ENCODE data around the gene UBE2QL1.

The UBE2QL1 gene

GRCh38 chr5:6454628-6455053 is 6.0 kb downstream of the UBE2QL1 start:
- DNase-seq (ENCODE audit: low read depth, low spot score): no peak

- DNase-seq (ENCODE audit: low read depth, low spot score): no peak
Measured at GRCh38 chr5:6455571-6456200, 7.0 kb downstream of the UBE2QL1 start.

- no peak for DNase-seq (ENCODE audit: low read depth, low spot score)
Measured at GRCh38 chr5:6456766-6457370, 8.2 kb downstream of the UBE2QL1 start.

- no peak for DNase-seq (ENCODE audit: low read depth, low spot score)
Measured at GRCh38 chr5:6457592-6457991, 8.9 kb downstream of the UBE2QL1 start.

GRCh38 chr5:6458833-6459232 is 10.2 kb downstream of the UBE2QL1 start:
- no peak for DNase-seq (ENCODE audit: low read depth, low spot score)

GRCh38 chr5:6459896-6460295 is 11.2 kb downstream of the UBE2QL1 start:
- DNase-seq (ENCODE audit: low read depth, low spot score): no peak

- no peak for DNase-seq (ENCODE audit: low read depth, low spot score)
Measured at GRCh38 chr5:6461006-6461405, 12.3 kb downstream of the UBE2QL1 start.

GRCh38 chr5:6461793-6462650 is 13.4 kb downstream of the UBE2QL1 start:
- DNase-seq (ENCODE audit: low read depth, low spot score): no peak

- DNase-seq (ENCODE audit: low read depth, low spot score): no peak
Measured at GRCh38 chr5:6462671-6463070, 14.0 kb downstream of the UBE2QL1 start.

- DNase-seq (ENCODE audit: low read depth, low spot score): no peak
Measured at GRCh38 chr5:6464441-6464840, 15.8 kb downstream of the UBE2QL1 start.

GRCh38 chr5:6465831-6466790 is 17.5 kb downstream of the UBE2QL1 start:
- no peak for DNase-seq (ENCODE audit: low read depth, low spot score)

GRCh38 chr5:6466975-6467567 is 18.4 kb downstream of the UBE2QL1 start:
- DNase-seq (ENCODE audit: low read depth, low spot score): no peak

- no peak for DNase-seq (ENCODE audit: low read depth, low spot score)
Measured at GRCh38 chr5:6467591-6467990, 18.9 kb downstream of the UBE2QL1 start.

- DNase-seq (ENCODE audit: low read depth, low spot score): no peak
Measured at GRCh38 chr5:6468104-6468503, 19.4 kb downstream of the UBE2QL1 start.

- no peak for DNase-seq (ENCODE audit: low read depth, low spot score)
Measured at GRCh38 chr5:6468870-6469269, 20.2 kb downstream of the UBE2QL1 start.

- no peak for DNase-seq (ENCODE audit: low read depth, low spot score)
Measured at GRCh38 chr5:6469836-6470235, 21.2 kb downstream of the UBE2QL1 start.

GRCh38 chr5:6470672-6471071 is 22.0 kb downstream of the UBE2QL1 start:
- DNase-seq (ENCODE audit: low read depth, low spot score): no peak

GRCh38 chr5:6471252-6471651 is 22.6 kb downstream of the UBE2QL1 start:
- no peak for DNase-seq (ENCODE audit: low read depth, low spot score)

GRCh38 chr5:6472792-6473191 is 24.1 kb downstream of the UBE2QL1 start:
- no peak for DNase-seq (ENCODE audit: low read depth, low spot score)

- no peak for DNase-seq (ENCODE audit: low read depth, low spot score)
Measured at GRCh38 chr5:6473284-6473683, 24.6 kb downstream of the UBE2QL1 start.

- no peak for DNase-seq (ENCODE audit: low read depth, low spot score)
Measured at GRCh38 chr5:6475626-6476312, 27.1 kb downstream of the UBE2QL1 start.

All from brain pericyte (primary cell).